Measurements from ENCODE around the gene IZUMO1.
"Not testable (repeated sequence)": the region's sequence is repeated elsewhere in the genome, so short reads cannot be mapped to it uniquely, and the experiment has no call there.

Gene IZUMO1

GRCh38 chr19:48746738-48747575 lies at the start of gene IZUMO1:
IZUMO1 (minus strand) TSS chr19:48746909; CDS start chr19:48745859, 1,050 bp downstream.
- peak; percentile 46 for DNase-seq

GRCh38 chr19:48795685-48796070 lies 49.0 kb upstream of the IZUMO1 start:
- DNase-seq = no peak

GRCh38 chr19:48795055-48795684 lies 48.5 kb upstream of the IZUMO1 start:
- DNase-seq = peak; percentile 84

- DNase-seq = no peak
Measured at GRCh38 chr19:48794291-48794690, 47.6 kb upstream of the IZUMO1 start.

GRCh38 chr19:48793271-48793670 lies 46.6 kb upstream of the IZUMO1 start:
- DNase-seq = no peak

- not testable (repeated sequence) for DNase-seq
Measured at GRCh38 chr19:48787331-48787730, 40.6 kb upstream of the IZUMO1 start.

- DNase-seq = not testable (repeated sequence)
Measured at GRCh38 chr19:48786422-48786821, 39.7 kb upstream of the IZUMO1 start.

GRCh38 chr19:48784527-48784926 lies 37.8 kb upstream of the IZUMO1 start:
- no peak for DNase-seq

- no peak for DNase-seq
Measured at GRCh38 chr19:48780631-48781391, 34.1 kb upstream of the IZUMO1 start.

GRCh38 chr19:48779636-48780035 lies 32.9 kb upstream of the IZUMO1 start:
- DNase-seq = no peak

- no peak for DNase-seq
Measured at GRCh38 chr19:48777720-48778119, 31.0 kb upstream of the IZUMO1 start.

GRCh38 chr19:48777139-48777538 lies 30.4 kb upstream of the IZUMO1 start:
- DNase-seq = no peak

- DNase-seq = no peak
Measured at GRCh38 chr19:48772503-48772953, 25.8 kb upstream of the IZUMO1 start.

GRCh38 chr19:48770734-48771472 lies 24.2 kb upstream of the IZUMO1 start:
- DNase-seq = no peak

GRCh38 chr19:48770266-48770665 lies 23.6 kb upstream of the IZUMO1 start:
- DNase-seq = no peak

- DNase-seq = no peak
Measured at GRCh38 chr19:48768994-48769713, 22.4 kb upstream of the IZUMO1 start.

GRCh38 chr19:48768171-48768753 lies 21.6 kb upstream of the IZUMO1 start:
- not testable (repeated sequence) for DNase-seq

GRCh38 chr19:48765816-48766215 lies 19.1 kb upstream of the IZUMO1 start:
- DNase-seq = not testable (repeated sequence)

GRCh38 chr19:48760504-48761205 lies 13.9 kb upstream of the IZUMO1 start:
- no peak for DNase-seq

- no peak for DNase-seq
Measured at GRCh38 chr19:48757741-48758144, 11.0 kb upstream of the IZUMO1 start.

GRCh38 chr19:48757089-48757675 lies 10.5 kb upstream of the IZUMO1 start:
- DNase-seq = no peak
